ENCODE results near the gene SYT14. TPM values are rescaled to one million over a fixed set of nuclear protein-coding genes. Genes with fewer than 3 reads are reported as not detected.
"Not testable (repeated sequence)": the region's sequence is repeated elsewhere in the genome, so short reads cannot be mapped to it uniquely, and the experiment has no call there.

SYT14 gene
- total RNA-seq, 1 experiment from 2014 or later = 1.4 TPM

GRCh38 chr1:209896346-209896745, 41.7 kb upstream of the SYT14 start:
- Histone ChIP-seq H2AFZ (no peak overlapping the region), H3K27ac (peak overlapping the region; percentile 99)

GRCh38 chr1:209898271-209898670, 39.7 kb upstream of the SYT14 start:
- POLR2A ChIA-PET (ENCODE audit: unreplicated experiment) = interaction anchor here (0.7 kb wide), 1 partner anchor 153 kb away, joined by 5 read pairs; no protein-coding TSS in a partner anchor
- Histone ChIP-seq H3K9me3 (ENCODE audit: insufficient read depth, low read depth) (peaks cover 11% of the 10 kb centered on the region; the same call in 1 of the 2 replicates), H3F3A (ENCODE audit: insufficient read depth, low read depth) (peaks cover 38% of the 10 kb centered on the region), H3K4me1 (replicated peaks; ENCODE audit: insufficient read depth) (peaks cover 52% of the 10 kb centered on the region)
- DNase-seq; H2AFZ ChIP-seq; H3K4me3 ChIP-seq; H3K79me2 ChIP-seq (ENCODE audit: low read depth); H3K36me3 ChIP-seq (ENCODE audit: low read depth); H3K9me2 ChIP-seq (ENCODE audit: insufficient read depth); H3K27me3 ChIP-seq (ENCODE audit: insufficient read depth, low read depth); H3K27ac ChIP-seq; H3K4me2 ChIP-seq; BruUV-seq (replicated peaks); H4K20me1 ChIP-seq (ENCODE audit: insufficient read depth); CTCF ChIA-PET: not testable (repeated sequence)
- intact Hi-C loops (cut with micrococcal nuclease; ENCODE audit: unreplicated experiment) = loop anchor here (5.0 to 10.0 kb wide), 3 partner anchors 36 to 337 kb away; partner anchors contain the start of genes LAMB3 and SERTAD4

More at GRCh38 chr1:209896346-209896745, 41.7 kb upstream of the SYT14 start:
- DNase-seq = peak; percentile 40 to 78
- CTCF ChIA-PET = interaction anchor here (0.6 to 1.0 kb wide), 2 partner anchors 11 to 92 kb away, joined by 3 to 4 read pairs; no protein-coding TSS in a partner anchor
- Histone ChIP-seq H3K36me3 (ENCODE audit: low read depth) (no peaks in the 10 kb centered on the region), H3K4me2 (peak overlapping the region; percentile 66), H4K20me1 (ENCODE audit: insufficient read depth) (no peaks in the 10 kb centered on the region), H3K4me1 (replicated peaks; ENCODE audit: insufficient read depth) (peaks cover 51% of the 10 kb centered on the region), H3K9me3 (ENCODE audit: insufficient read depth, low read depth) (peaks cover 5% of the 10 kb centered on the region; the same call in 1 of the 2 replicates), H3K27me3 (ENCODE audit: insufficient read depth, low read depth) (no peaks in the 10 kb centered on the region), H3K79me2 (ENCODE audit: low read depth) (no peaks in the 10 kb centered on the region), H3K9me2 (ENCODE audit: insufficient read depth) (no peaks in the 10 kb centered on the region), H3F3A (ENCODE audit: insufficient read depth, low read depth) (peaks cover 38% of the 10 kb centered on the region), H3K4me3 (peak overlapping the region; percentile 25; the same call in 1 of the 2 replicates)
- intact Hi-C loops (cut with micrococcal nuclease; ENCODE audit: unreplicated experiment) = loop anchor here (2.0 to 10.0 kb wide), 4 partner anchors 34 to 338 kb away; partner anchors contain the start of genes LAMB3 and SERTAD4
- POLR2A ChIA-PET (ENCODE audit: unreplicated experiment) = interaction anchor here (0.6 to 1.0 kb wide), 8 partner anchors 12 to 1655 kb away, joined by 3 to 9 read pairs (median 4); no protein-coding TSS in a partner anchor
- TSS peak; percentile 83 for BruUV-seq (replicated peaks)
- no peak for TF ChIP-seq CTCF (conservative IDR thresholded peaks at IDR 0.05)
- no peak for TF ChIP-seq EZH2 (IDR thresholded peaks at IDR 0.05; ENCODE audit: low read depth)

- H3K27ac ChIP-seq; H3K36me3 ChIP-seq (ENCODE audit: low read depth); H2AFZ ChIP-seq; CTCF ChIA-PET; H3K27me3 ChIP-seq (ENCODE audit: insufficient read depth, low read depth); H3K4me3 ChIP-seq; H4K20me1 ChIP-seq (ENCODE audit: insufficient read depth); H3K4me2 ChIP-seq; POLR2A ChIA-PET (ENCODE audit: unreplicated experiment); BruUV-seq (replicated peaks); DNase-seq; H3K79me2 ChIP-seq (ENCODE audit: low read depth); H3K9me2 ChIP-seq (ENCODE audit: insufficient read depth): not testable (repeated sequence)
- H3F3A ChIP-seq (ENCODE audit: insufficient read depth, low read depth) = peaks cover 38% of the 10 kb centered on the region
- H3K9me3 ChIP-seq (ENCODE audit: insufficient read depth, low read depth) = peaks cover 11% of the 10 kb centered on the region; the same call in 1 of the 2 replicates
- H3K4me1 ChIP-seq (replicated peaks; ENCODE audit: insufficient read depth) = peaks cover 52% of the 10 kb centered on the region
- intact Hi-C loops (cut with micrococcal nuclease; ENCODE audit: unreplicated experiment) = loop anchor here (5.0 to 10.0 kb wide), 3 partner anchors 37 to 336 kb away; partner anchors contain the start of genes LAMB3 and SERTAD4
These were observed 39.2 kb upstream of the SYT14 start for GRCh38 chr1:209898851-209899250.

GRCh38 chr1:209899948-209900347, 38.1 kb upstream of the SYT14 start:
- no peaks in the 10 kb centered on the region for H3K9me2 ChIP-seq (ENCODE audit: insufficient read depth)
- H3F3A ChIP-seq (ENCODE audit: insufficient read depth, low read depth) = peaks cover 31% of the 10 kb centered on the region
- intact Hi-C loops (cut with micrococcal nuclease; ENCODE audit: unreplicated experiment) = loop anchor here (5.0 to 10.0 kb wide), 3 partner anchors 38 to 335 kb away; partner anchors contain the start of genes LAMB3 and SERTAD4
- no peaks in the 10 kb centered on the region for H3K27me3 ChIP-seq (ENCODE audit: insufficient read depth, low read depth)
- no peaks in the 10 kb centered on the region for H3K36me3 ChIP-seq (ENCODE audit: low read depth)
- no peak for DNase-seq
- ChIA-PET CTCF (no interaction called here), POLR2A (ENCODE audit: unreplicated experiment) (interaction anchor here (0.6 kb wide), 1 partner anchor 84 kb away, joined by 3 read pairs; no protein-coding TSS in a partner anchor)
- no peak overlapping the region; the same call in 1 of the 2 replicates for H3K4me2 ChIP-seq
- H4K20me1 ChIP-seq (ENCODE audit: insufficient read depth) = no peaks in the 10 kb centered on the region
- H3K27ac ChIP-seq = peak overlapping the region; percentile 84
- peaks cover 44% of the 10 kb centered on the region for H3K4me1 ChIP-seq (replicated peaks; ENCODE audit: insufficient read depth)
- H2AFZ ChIP-seq = no peak overlapping the region
- BruUV-seq (replicated peaks) = no TSS peak
- no peak overlapping the region for H3K4me3 ChIP-seq
- H3K79me2 ChIP-seq (ENCODE audit: low read depth) = no peaks in the 10 kb centered on the region
- peak; percentile 48; the same call in 1 of the 2 replicates for TF ChIP-seq CTCF (conservative IDR thresholded peaks at IDR 0.05)
- no peak for TF ChIP-seq EZH2 (IDR thresholded peaks at IDR 0.05; ENCODE audit: low read depth)
- H3K9me3 ChIP-seq (ENCODE audit: insufficient read depth, low read depth) = peaks cover 11% of the 10 kb centered on the region; the same call in 1 of the 2 replicates
